Glomerular endothelial cell (primary cell): ENCODE measurements around the gene TCERG1L. TPM values are rescaled to one million over a fixed set of nuclear protein-coding genes. Genes with fewer than 3 reads are reported as not detected.

ENCODE experiments used
- DNase-seq: peaks from one replicate; pipeline ENCODE4 v3.0.0-alpha.2; 2011; ENCODE audit warnings: low read depth, low spot score; ENCODE audit errors: extremely low read depth
- total RNA-seq: library from RNA; depleted of rRNA; stranded (reverse); fragments of >200 nt; gene quantifications from 2 replicates; pipeline ENCODE4 v1.2.3, GENCODE V29; 2015

The TCERG1L gene
- total RNA-seq, 1 donor from 2014 or later: not detected

GRCh38 chr10:131231323-131231964, 80.1 kb downstream of the TCERG1L start:
- DNase-seq: no peak

- no peak for DNase-seq
Measured at GRCh38 chr10:131230641-131231322, 80.7 kb downstream of the TCERG1L start.

GRCh38 chr10:131230166-131230565, 81.4 kb downstream of the TCERG1L start:
- DNase-seq: no peak

GRCh38 chr10:131227163-131227740, 84.3 kb downstream of the TCERG1L start:
- DNase-seq: no peak

- no peak for DNase-seq
Measured at GRCh38 chr10:131226446-131227162, 84.9 kb downstream of the TCERG1L start.

- no peak for DNase-seq
Measured at GRCh38 chr10:131224106-131224505, 87.4 kb downstream of the TCERG1L start.

GRCh38 chr10:131223422-131223821, 88.1 kb downstream of the TCERG1L start:
- no peak for DNase-seq

- no peak for DNase-seq
Measured at GRCh38 chr10:131222986-131223385, 88.5 kb downstream of the TCERG1L start.

- no peak for DNase-seq
Measured at GRCh38 chr10:131221632-131222277, 89.8 kb downstream of the TCERG1L start.

GRCh38 chr10:131220601-131221171, 90.8 kb downstream of the TCERG1L start:
- no peak for DNase-seq

- DNase-seq: no peak
Measured at GRCh38 chr10:131219955-131220489, 91.5 kb downstream of the TCERG1L start.

- DNase-seq: no peak
Measured at GRCh38 chr10:131219584-131219886, 92.0 kb downstream of the TCERG1L start.

- DNase-seq: no peak
Measured at GRCh38 chr10:131218811-131219583, 92.5 kb downstream of the TCERG1L start.

GRCh38 chr10:131216681-131217230, 94.8 kb downstream of the TCERG1L start:
- DNase-seq: no peak

GRCh38 chr10:131215776-131216175, 95.7 kb downstream of the TCERG1L start:
- no peak for DNase-seq

GRCh38 chr10:131214521-131215244, 96.8 kb downstream of the TCERG1L start:
- DNase-seq: no peak

GRCh38 chr10:131213741-131214505, 97.6 kb downstream of the TCERG1L start:
- no peak for DNase-seq

GRCh38 chr10:131212763-131213325, 98.7 kb downstream of the TCERG1L start:
- DNase-seq: no peak
